GM23338 (cell line): Measurements from ENCODE around the gene NLRC3. TPM values are rescaled to one million over a fixed set of nuclear protein-coding genes. Genes with fewer than 3 reads are reported as not detected.

Experiments
- ATAC-seq: fragments of 200-7000 bp; cut with Tn5 transposase; 3 replicates; pipeline ENCODE4 v1.9.1; 2020
- DNase-seq: peaks from one replicate; pipeline ENCODE4 v3.0.0-alpha.2; 2015; ENCODE audit warnings: low spot score
- H2AFZ ChIP-seq: fragments of 200-600 bp; sonication (generic); 2 replicates; pipeline ENCODE4 v1.8.0; 2016; ENCODE audit warnings: antibody characterized with exemption, mild to moderate bottlenecking, moderate library complexity
- H3F3A ChIP-seq: fragments of 200-600 bp; sonication (generic); replicated peaks from 2 replicates; pipeline ENCODE4 v1.8.0; 2017; ENCODE audit warnings: antibody characterized with exemption, mixed run types, low read depth
- H3K27ac ChIP-seq: fragments of 200-600 bp; sonication (generic); 2 replicates; pipeline ENCODE4 v1.6.1; 2016; ENCODE audit warnings: low read depth
- H3K27me3 ChIP-seq: fragments of 200-600 bp; sonication (generic); 2 replicates; pipeline ENCODE4 v1.8.0; 2016; ENCODE audit warnings: mild to moderate bottlenecking, mixed run types, moderate library complexity; ENCODE audit not compliant: insufficient read depth
- H3K36me3 ChIP-seq: fragments of 200-600 bp; sonication (generic); 2 replicates; pipeline ENCODE4 v1.8.0; 2016; ENCODE audit warnings: mild to moderate bottlenecking; ENCODE audit not compliant: insufficient read depth
- H3K4me1 ChIP-seq: fragments of 200-600 bp; sonication (generic); 2 replicates; pipeline ENCODE4 v1.8.0; 2016; ENCODE audit warnings: mild to moderate bottlenecking, moderate library complexity; ENCODE audit not compliant: insufficient read depth
- H3K4me2 ChIP-seq: fragments of 200-600 bp; sonication (generic); 2 replicates; pipeline ENCODE4 v1.7.1; 2017; ENCODE audit warnings: mixed run types
- H3K4me3 ChIP-seq: fragments of 200-600 bp; sonication (generic); 2 replicates; pipeline ENCODE4 v1.6.1; 2016; ENCODE audit warnings: mixed run types
- H3K79me2 ChIP-seq: fragments of 200-600 bp; sonication (generic); replicated peaks from 2 replicates; pipeline ENCODE4 v1.8.0; 2017; ENCODE audit warnings: mild to moderate bottlenecking; ENCODE audit not compliant: insufficient read depth
- H3K9me2 ChIP-seq: fragments of 200-600 bp; sonication (generic); 2 replicates; pipeline ENCODE4 v1.8.0; 2017; ENCODE audit not compliant: insufficient read depth
- H4K20me1 ChIP-seq: fragments of 200-600 bp; sonication (generic); replicated peaks from 2 replicates; pipeline ENCODE4 v1.8.0; 2017; ENCODE audit warnings: mild to moderate bottlenecking; ENCODE audit not compliant: insufficient read depth
- H3K27ac Mint-ChIP-seq: 2 replicates; pipeline ENCODE4 v1.8.0; 2020; ENCODE audit warnings: inconsistent platforms, mild to moderate bottlenecking, moderate library complexity, mixed read lengths
- H3K27me3 Mint-ChIP-seq: 3 replicates; pipeline ENCODE4 v1.8.0; 2022; ENCODE audit warnings: low read depth, mild to moderate bottlenecking, moderate library complexity, mixed read lengths, inconsistent platforms; ENCODE audit not compliant: insufficient read depth, poor library complexity
- H3K36me3 Mint-ChIP-seq: 3 replicates; pipeline ENCODE4 v1.8.0; 2021; ENCODE audit warnings: low read depth, mild to moderate bottlenecking, inconsistent platforms, moderate library complexity, mixed read lengths
- H3K4me1 Mint-ChIP-seq: 3 replicates; pipeline ENCODE4 v1.8.0; 2020; ENCODE audit warnings: mild to moderate bottlenecking, inconsistent platforms, mixed read lengths
- H3K4me3 Mint-ChIP-seq: 3 replicates; pipeline ENCODE4 v1.8.0; 2021; ENCODE audit warnings: moderate library complexity, mild to moderate bottlenecking, inconsistent platforms, mixed read lengths
- H3K9me3 Mint-ChIP-seq: 3 replicates; pipeline ENCODE4 v1.8.0; 2020; ENCODE audit warnings: moderate library complexity, mild to moderate bottlenecking, inconsistent platforms, mixed read lengths
- CREB1 ChIP-seq: fragments of 250-450 bp; sonication (Bioruptor Pico); IDR thresholded peaks from 2 replicates; pipeline ENCODE4 v1.5.0; 2020; ENCODE audit warnings: low read depth, mild to moderate bottlenecking, moderate library complexity
- CTCF ChIP-seq, 2 experiments: fragments of 200-600 bp in 1 of 2; sonication (generic) in 1 of 2; conservative IDR thresholded peaks; 2 replicates each; pipeline versions ENCODE4 v1.5.1 to v1.6.1; 2016 to 2017; ENCODE audit warnings: antibody characterized with exemption in 2 of 2, low read depth in 2 of 2, mild to moderate bottlenecking in 2 of 2, moderate library complexity in 1 of 2
- ETS1 ChIP-seq: IDR thresholded peaks from 2 replicates; pipeline ENCODE4 v1.6.1; 2016; ENCODE audit warnings: antibody characterized with exemption
- EZH2 ChIP-seq: fragments of 200-600 bp; sonication (generic); IDR thresholded peaks from one replicate; pipeline ENCODE4 v1.8.0; 2017; ENCODE audit warnings: antibody characterized with exemption, mild to moderate bottlenecking, low read depth; ENCODE audit not compliant: unreplicated experiment
- EZH2phosphoT487 ChIP-seq: fragments of 200-600 bp; sonication (generic); IDR thresholded peaks from one replicate; pipeline ENCODE4 v1.8.1; 2018; ENCODE audit warnings: antibody characterized with exemption; ENCODE audit not compliant: unreplicated experiment
- JUNB ChIP-seq: IDR thresholded peaks from one replicate; pipeline ENCODE4 v1.6.1; 2016; ENCODE audit warnings: antibody characterized with exemption; ENCODE audit not compliant: unreplicated experiment
- NANOG ChIP-seq: IDR thresholded peaks from 2 replicates; pipeline ENCODE4 v1.6.1; 2016; ENCODE audit warnings: antibody characterized with exemption, borderline replicate concordance
- POLR2AphosphoS5 ChIP-seq: IDR thresholded peaks from 2 replicates; pipeline ENCODE4 v1.6.1; 2016; ENCODE audit warnings: antibody characterized with exemption, low read depth
- REST ChIP-seq: IDR thresholded peaks from one replicate; pipeline ENCODE4 v1.6.1; 2018; ENCODE audit warnings: antibody characterized with exemption; ENCODE audit not compliant: unreplicated experiment
- STAT1 ChIP-seq: IDR thresholded peaks from one replicate; pipeline ENCODE4 v1.6.1; 2016; ENCODE audit warnings: antibody characterized with exemption; ENCODE audit not compliant: unreplicated experiment
- ZNF114 ChIP-seq: fragments of 250-450 bp; sonication (Bioruptor Pico); IDR thresholded peaks from 2 replicates; pipeline ENCODE4 v1.5.0; 2020; ENCODE audit warnings: mild to moderate bottlenecking, moderate library complexity
- ZNF331 ChIP-seq: fragments of 250-450 bp; sonication (Bioruptor Pico); IDR thresholded peaks from 2 replicates; pipeline ENCODE4 v1.5.0; 2020; ENCODE audit warnings: low read depth, mild to moderate bottlenecking, moderate library complexity
- ZNF462 ChIP-seq: fragments of 250-450 bp; sonication (Bioruptor Pico); IDR thresholded peaks from 2 replicates; pipeline ENCODE4 v1.5.0; 2020; ENCODE audit warnings: mild to moderate bottlenecking, moderate library complexity
- polyA plus RNA-seq: library from polyadenylated mRNA; unstranded; fragments of >200 nt; fragmentation: Nextera tagmentation; extraction: Ambion mirVana; gene quantifications from 2 replicates; pipeline ENCODE4 v1.2.1, GENCODE V29; 2016
- total RNA-seq: library from RNA; depleted of rRNA; stranded (reverse); fragments of >200 nt; shearing (Covaris generic); gene quantifications from 2 replicates; pipeline ENCODE4 v1.2.3, GENCODE V29; 2014

The NLRC3 gene
- total and polyA plus RNA-seq, 2 experiments from 2014 or later: 0.11 to 0.49 TPM

GRCh38 chr16:3602320-3602653 lies 25.1 kb upstream of the NLRC3 start:
- Mint-ChIP-seq H3K9me3 (peaks cover 30% of the 10 kb centered on the region), H3K36me3 (peaks cover 82% of the 10 kb centered on the region), H3K27me3 (peaks cover 3% of the 10 kb centered on the region), H3K4me3 (no peak overlapping the region), H3K27ac (no peak overlapping the region), H3K4me1 (no peaks in the 10 kb centered on the region; the same call in 2 of the 3 replicates)
- H3F3A ChIP-seq: 0 out of 2 replicates have a peak, but pooled peaks cover 2% of the 10 kb centered on the region
- no peak overlapping the region for H3K27ac ChIP-seq
- H3K4me1 ChIP-seq: no peaks in the 10 kb centered on the region
- H4K20me1 ChIP-seq: no peaks in the 10 kb centered on the region; the same call in 1 of the 2 replicates
- no peak overlapping the region for H3K4me2 ChIP-seq
- no peaks in the 10 kb centered on the region for H3K27me3 ChIP-seq
- ATAC-seq (no peak), DNase-seq (no peak)
- TF ChIP-seq JUNB (no peak), NANOG (no peak), EZH2 (no peak), ZNF331 (CRISPR knock-in tag) (no peak), EZH2phosphoT487 (no peak), CREB1 (no peak), ZNF114 (no peak), REST (no peak), STAT1 (no peak), ZNF462 (no peak), POLR2AphosphoS5 (no peak), ETS1 (no peak), CTCF (conservative IDR thresholded peaks at IDR 0.05; ENCODE audit: low read depth in 2 of 2) (no peak)
- no peak overlapping the region for H3K4me3 ChIP-seq
- H3K9me2 ChIP-seq: no peaks in the 10 kb centered on the region
- H3K36me3 ChIP-seq: peaks cover 17% of the 10 kb centered on the region
- no peaks in the 10 kb centered on the region for H3K79me2 ChIP-seq
- no peak overlapping the region for H2AFZ ChIP-seq
